ENCODE measurements around the gene ASGR1. TPM values are rescaled to one million over a fixed set of nuclear protein-coding genes. Genes with fewer than 3 reads are reported as not detected.

The ASGR1 gene
- total RNA-seq, 4 donors from 2014 or later: 0.77 to 3.2 (median 1.8) TPM; not detected in 1

GRCh38 chr17:7196651-7197401 lies 17.7 kb upstream of the ASGR1 start:
- intact Hi-C loops (cut with DNase I; ENCODE audit: low total_unique reads): no loop called here
- H3K4me3 ChIP-seq: no peak overlapping the region
- no peaks in the 10 kb centered on the region for H3K9me3 ChIP-seq
- DNase-seq: no peak
- no peak overlapping the region for H3K27ac ChIP-seq
- H3K36me3 ChIP-seq: no peaks in the 10 kb centered on the region
- TF ChIP-seq POLR2A (IDR thresholded peaks at IDR 0.05): no peak
- TF ChIP-seq CTCF (IDR thresholded peaks at IDR 0.05): no peak
- H3K27me3 ChIP-seq: no peaks in the 10 kb centered on the region
- H3K4me1 ChIP-seq: no peaks in the 10 kb centered on the region

GRCh38 chr17:7195971-7196370 lies 16.8 kb upstream of the ASGR1 start:
- TF ChIP-seq POLR2A (IDR thresholded peaks at IDR 0.05): no peak
- TF ChIP-seq CTCF (IDR thresholded peaks at IDR 0.05): no peak
- no peak overlapping the region for H3K27ac ChIP-seq
- no peaks in the 10 kb centered on the region for H3K4me1 ChIP-seq
- no peak overlapping the region for H3K4me3 ChIP-seq
- no peaks in the 10 kb centered on the region for H3K27me3 ChIP-seq
- no peaks in the 10 kb centered on the region for H3K36me3 ChIP-seq
- no peaks in the 10 kb centered on the region for H3K9me3 ChIP-seq
- intact Hi-C loops (cut with DNase I; ENCODE audit: low total_unique reads): no loop called here
- no peak for DNase-seq

GRCh38 chr17:7192271-7192937 lies 13.2 kb upstream of the ASGR1 start:
- no peak overlapping the region for H3K27ac ChIP-seq
- no peak for DNase-seq
- no peaks in the 10 kb centered on the region for H3K9me3 ChIP-seq
- H3K4me1 ChIP-seq: no peaks in the 10 kb centered on the region
- no peaks in the 10 kb centered on the region for H3K27me3 ChIP-seq
- H3K36me3 ChIP-seq: no peaks in the 10 kb centered on the region
- H3K4me3 ChIP-seq: no peak overlapping the region
- no peak for TF ChIP-seq CTCF (IDR thresholded peaks at IDR 0.05)
- no peak for TF ChIP-seq POLR2A (IDR thresholded peaks at IDR 0.05)
- intact Hi-C loops (cut with DNase I; ENCODE audit: low total_unique reads): no loop called here

- peak; percentile 55 to 70 for DNase-seq
- peak overlapping the region in 1 of 2 donors; percentile 33 for H3K27ac ChIP-seq
- H3K4me3 ChIP-seq: no peak overlapping the region
- no peaks in the 10 kb centered on the region for H3K36me3 ChIP-seq
- H3K4me1 ChIP-seq: no peaks in the 10 kb centered on the region
- H3K9me3 ChIP-seq: no peaks in the 10 kb centered on the region
- no peaks in the 10 kb centered on the region for H3K27me3 ChIP-seq
- intact Hi-C loops (cut with DNase I; ENCODE audit: low total_unique reads): no loop called here
- TF ChIP-seq POLR2A (IDR thresholded peaks at IDR 0.05) (no peak), CTCF (IDR thresholded peaks at IDR 0.05) (no peak)
These were observed 12.6 kb upstream of the ASGR1 start for GRCh38 chr17:7191571-7192270.

- H3K4me1 ChIP-seq: no peaks in the 10 kb centered on the region
- H3K36me3 ChIP-seq: no peaks in the 10 kb centered on the region
- no peak overlapping the region for H3K27ac ChIP-seq
- intact Hi-C loops (cut with DNase I; ENCODE audit: low total_unique reads): no loop called here
- DNase-seq: no peak
- H3K4me3 ChIP-seq: no peak overlapping the region
- H3K27me3 ChIP-seq: no peaks in the 10 kb centered on the region
- H3K9me3 ChIP-seq: no peaks in the 10 kb centered on the region
- no peak for TF ChIP-seq CTCF (IDR thresholded peaks at IDR 0.05)
- TF ChIP-seq POLR2A (IDR thresholded peaks at IDR 0.05): no peak
These were observed 11.9 kb upstream of the ASGR1 start for GRCh38 chr17:7191069-7191468.

Data from uterus (tissue), 4 donors.